Endothelial cell of umbilical vein (primary cell): ENCODE measurements around the gene ATP10A. TPM values are rescaled to one million over a fixed set of nuclear protein-coding genes. Genes with fewer than 3 reads are reported as not detected.

ENCODE experiments used
- BruUV-seq: library from RNA; stranded (reverse); fragments of 400-500 nt; replicated peaks from 2 replicates; lab custom pipeline; 2021; lab: Mats Ljungman, UMichigan
- CTCF ChIA-PET: fragments of 300-600, 350-600 bp; sonication (Branson Sonifier 250); formaldehyde crosslinking; loops from one replicate; lab custom pipeline; 2021; ENCODE audit warnings: antibody characterized with exemption, inconsistent platforms; lab: Charles Lee
- POLR2A ChIA-PET: fragments of 300-600, 350-600 bp; sonication (Branson Sonifier 250); formaldehyde crosslinking; loops from one replicate; lab custom pipeline; 2021; ENCODE audit warnings: antibody characterized with exemption, inconsistent platforms; lab: Charles Lee
- DNase-seq: peaks from one replicate; pipeline ENCODE4 v3.0.0-alpha.2; 2011; ENCODE audit warnings: low read depth, low spot score
- FAIRE-seq: peaks from 2 replicates; lab custom pipeline; 2011; peaks lifted over from hg19 to GRCh38; lab: Jason Lieb, UNC
- H2AFZ ChIP-seq: 2 replicates; pipeline ENCODE4 v1.6.0; 2012; ENCODE audit warnings: low read depth, low read length, control low read depth, inconsistent platforms
- H3K27ac ChIP-seq: 2 replicates; pipeline ENCODE4 v1.5.1; 2011; ENCODE audit warnings: low read depth, mild to moderate bottlenecking, control low read depth, low read length, moderate library complexity; ENCODE audit not compliant: insufficient read depth
- H3K27me3 ChIP-seq, 2 experiments: 2 replicates each; pipeline versions ENCODE4 v1.6.0 to v1.6.1; 2011; ENCODE audit warnings: low read length in 2 of 2, mixed read lengths in 1 of 2; ENCODE audit not compliant: control insufficient read depth in 2 of 2, insufficient read depth in 2 of 2
- H3K36me3 ChIP-seq, 2 experiments: 2 replicates in 1 of 2; 3 replicates in 1 of 2; pipeline ENCODE4 v1.5.1; 2011; ENCODE audit warnings: low read length in 2 of 2, mild to moderate bottlenecking in 1 of 2, moderate library complexity in 1 of 2; ENCODE audit not compliant: control insufficient read depth in 2 of 2, insufficient read depth in 2 of 2; ENCODE audit errors: extremely low read depth in 1 of 2
- H3K4me1 ChIP-seq: 3 replicates; pipeline ENCODE4 v1.5.1; 2011; ENCODE audit warnings: mild to moderate bottlenecking, low read length; ENCODE audit not compliant: control insufficient read depth, insufficient read depth; ENCODE audit errors: extremely low read depth
- H3K4me2 ChIP-seq: 2 replicates; pipeline ENCODE4 v1.6.1; 2011; ENCODE audit warnings: low read length, control low read depth, mixed read lengths; ENCODE audit not compliant: insufficient read depth
- H3K4me3 ChIP-seq, 3 experiments: fragments of 200-600 bp in 1 of 3; sonication (generic), shearing (Covaris generic) in 1 of 3; replicated peaks in 1 of 3; 2 replicates each; pipeline ENCODE4 v1.5.1; 2011 to 2016; ENCODE audit warnings: control low read depth in 3 of 3, low read length in 3 of 3, mild to moderate bottlenecking in 2 of 3, inconsistent platforms in 1 of 3, low read depth in 1 of 3, moderate library complexity in 1 of 3; ENCODE audit not compliant: insufficient read depth in 1 of 3
- H3K79me2 ChIP-seq: 2 replicates; pipeline ENCODE4 v1.6.0; 2012; ENCODE audit warnings: low read length, inconsistent platforms; ENCODE audit not compliant: control insufficient read depth, insufficient read depth
- H3K9ac ChIP-seq: replicated peaks from 2 replicates; pipeline ENCODE3; 2011; ENCODE audit warnings: low read length, control low read depth; ENCODE audit not compliant: insufficient read depth; ENCODE audit errors: extremely low read depth
- H3K9me1 ChIP-seq: replicated peaks from 3 replicates; pipeline ENCODE4 v1.6.0; 2011; ENCODE audit warnings: mild to moderate bottlenecking, low read length; ENCODE audit not compliant: control insufficient read depth, insufficient read depth; ENCODE audit errors: extremely low read depth
- H3K9me3 ChIP-seq: replicated peaks from 2 replicates; pipeline ENCODE4 v1.5.1; 2012; ENCODE audit warnings: low read length, inconsistent platforms; ENCODE audit not compliant: control insufficient read depth, insufficient read depth
- H4K20me1 ChIP-seq: replicated peaks from 2 replicates; pipeline ENCODE3; 2011; ENCODE audit warnings: mild to moderate bottlenecking, low read length; ENCODE audit not compliant: control insufficient read depth, insufficient read depth; ENCODE audit errors: extremely low read depth
- FOS ChIP-seq: IDR thresholded peaks from 2 replicates; pipeline ENCODE4 v1.6.1; 2011; ENCODE audit warnings: mild to moderate bottlenecking, low read length, moderate library complexity, borderline replicate concordance; ENCODE audit not compliant: insufficient read depth
- JUN ChIP-seq: IDR thresholded peaks from 2 replicates; pipeline ENCODE4 v1.6.1; 2011; ENCODE audit warnings: borderline replicate concordance, low read depth; ENCODE audit not compliant: insufficient read length, insufficient read depth
- MYC ChIP-seq: IDR thresholded peaks from one replicate; pipeline ENCODE4 v1.6.1; 2011; ENCODE audit warnings: mild to moderate bottlenecking, low read depth, low read length
- POLR2AphosphoS5 ChIP-seq: IDR thresholded peaks from 2 replicates; pipeline ENCODE4 v1.6.1; 2012; ENCODE audit warnings: low read depth, mild to moderate bottlenecking, control low read depth, low read length, moderate library complexity; ENCODE audit not compliant: insufficient read depth
- dilution Hi-C: fragments of 300-500 bp; cut with MboI; formaldehyde crosslinking; loops from one replicate; pipeline ENCODE4 v1.15.0; 2019; ENCODE audit warnings: low sequenced_read_pairs; ENCODE audit not compliant: extremely low pct_ligation_motif_present
- intact Hi-C: fragments of 100-400 bp; cut with micrococcal nuclease; formaldehyde crosslinking; loops from one replicate; pipeline ENCODE4 v1.10.0; 2022
- polyA plus RNA-seq, 4 experiments: library from polyadenylated mRNA; depleted of rRNA in 3 of 4; stranded (reverse) in 3 of 4; unstranded in 1 of 4; fragments of >200 nt; gene quantifications; 2 replicates each; pipeline versions ENCODE4 v1.2.1 to v1.2.3, GENCODE V29; 2011 to 2012; ENCODE audit warnings: missing spikeins in 1 of 4
- total RNA-seq: library from RNA; stranded (reverse); gene quantifications from 2 replicates; pipeline ENCODE4 v1.2.3, GENCODE V29; 2021
- TF ChIP-seq, protein P1 (sequence below), 2 donors: IDR thresholded peaks; 1 replicate in 1 of 2; 2 replicates in 1 of 2; pipeline ENCODE4 v1.5.1; 2011; ENCODE audit warnings: low read length in 2 of 2, mild to moderate bottlenecking in 2 of 2, moderate library complexity in 2 of 2, control low read depth in 1 of 2, inconsistent platforms in 1 of 2, low read depth in 1 of 2; ENCODE audit not compliant: insufficient read depth in 1 of 2; ENCODE audit errors: extremely low read depth in 1 of 2
- TF ChIP-seq, protein P2 (sequence below): IDR thresholded peaks from 2 replicates; pipeline ENCODE4 v1.6.1; 2011; ENCODE audit not compliant: insufficient read depth, insufficient read length

Gene ATP10A
- total and polyA plus RNA-seq, 2 donors (not counting 3 experiments of a cell fraction or from before 2014, with no cell fraction given): not detected

DNA sequence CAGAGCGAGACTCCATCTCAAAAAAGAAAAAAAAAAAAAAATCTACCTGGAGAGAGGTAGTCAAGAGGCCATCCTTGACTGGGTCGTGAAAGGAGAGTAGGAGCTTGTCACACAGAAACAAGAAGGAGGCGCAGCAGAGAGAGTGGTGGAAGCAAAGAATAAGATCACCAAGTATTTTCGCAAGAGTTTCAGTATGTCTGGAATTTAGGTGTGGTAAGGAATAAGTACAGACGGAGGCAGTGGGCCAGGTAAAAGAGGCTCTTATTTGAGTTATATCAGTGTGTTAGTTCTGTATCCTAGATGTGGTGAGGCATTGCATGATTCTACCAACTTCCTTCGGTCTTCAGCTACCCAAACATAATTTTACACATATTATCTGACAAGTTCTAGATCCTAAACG, 14.6 kb upstream of the ATP10A start:
- Histone ChIP-seq H3K27ac (no peak overlapping the region), H4K20me1 (no peaks in the 10 kb centered on the region), H3K9me1 (no peaks in the 10 kb centered on the region), H3K27me3 (no peaks in the 10 kb centered on the region), H3K9ac (no peak overlapping the region), H3K4me3 (no peak overlapping the region), H3K4me2 (no peak overlapping the region), H2AFZ (no peak overlapping the region), H3K79me2 (no peaks in the 10 kb centered on the region), H3K9me3 (no peaks in the 10 kb centered on the region), H3K4me1 (no peaks in the 10 kb centered on the region), H3K36me3 (no peaks in the 10 kb centered on the region)
- BruUV-seq: no TSS peak
- FAIRE-seq: no peak
- intact Hi-C loops (no loop called here), dilution Hi-C loops (no loop called here)
- TF ChIP-seq JUN (no peak), MYC (no peak), FOS (no peak), POLR2AphosphoS5 (no peak)
- TF ChIP-seq, protein P1, sequence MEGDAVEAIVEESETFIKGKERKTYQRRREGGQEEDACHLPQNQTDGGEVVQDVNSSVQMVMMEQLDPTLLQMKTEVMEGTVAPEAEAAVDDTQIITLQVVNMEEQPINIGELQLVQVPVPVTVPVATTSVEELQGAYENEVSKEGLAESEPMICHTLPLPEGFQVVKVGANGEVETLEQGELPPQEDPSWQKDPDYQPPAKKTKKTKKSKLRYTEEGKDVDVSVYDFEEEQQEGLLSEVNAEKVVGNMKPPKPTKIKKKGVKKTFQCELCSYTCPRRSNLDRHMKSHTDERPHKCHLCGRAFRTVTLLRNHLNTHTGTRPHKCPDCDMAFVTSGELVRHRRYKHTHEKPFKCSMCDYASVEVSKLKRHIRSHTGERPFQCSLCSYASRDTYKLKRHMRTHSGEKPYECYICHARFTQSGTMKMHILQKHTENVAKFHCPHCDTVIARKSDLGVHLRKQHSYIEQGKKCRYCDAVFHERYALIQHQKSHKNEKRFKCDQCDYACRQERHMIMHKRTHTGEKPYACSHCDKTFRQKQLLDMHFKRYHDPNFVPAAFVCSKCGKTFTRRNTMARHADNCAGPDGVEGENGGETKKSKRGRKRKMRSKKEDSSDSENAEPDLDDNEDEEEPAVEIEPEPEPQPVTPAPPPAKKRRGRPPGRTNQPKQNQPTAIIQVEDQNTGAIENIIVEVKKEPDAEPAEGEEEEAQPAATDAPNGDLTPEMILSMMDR (IDR thresholded peaks at IDR 0.05; ENCODE audit: extremely low read depth in 1 of 2, insufficient read depth in 1 of 2, low read depth in 1 of 2, low read length in 2 of 2): no peak
- TF ChIP-seq, protein P2, sequence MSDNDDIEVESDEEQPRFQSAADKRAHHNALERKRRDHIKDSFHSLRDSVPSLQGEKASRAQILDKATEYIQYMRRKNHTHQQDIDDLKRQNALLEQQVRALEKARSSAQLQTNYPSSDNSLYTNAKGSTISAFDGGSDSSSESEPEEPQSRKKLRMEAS: no peak
- POLR2A ChIA-PET: no interaction called here
- CTCF ChIA-PET: no interaction called here
- no peak for DNase-seq
